Astrocyte of the cerebellum (primary cell): ENCODE results near the gene NAPG.
A peak's percentile ranks its signal among the peaks of the same experiment; 100 is the strongest.

Source experiments
- DNase-seq: peaks from one replicate; pipeline ENCODE4 v3.0.0-alpha.2; 2011; ENCODE audit warnings: low read depth
- H3K4me3 ChIP-seq: 2 replicates; pipeline ENCODE4 v1.5.1; 2011; ENCODE audit warnings: mild to moderate bottlenecking, low read depth, low read length, moderate library complexity
- CTCF ChIP-seq: IDR thresholded peaks from 2 replicates; pipeline ENCODE4 v1.5.1; 2012; ENCODE audit warnings: low read length, low read depth, moderate library complexity, mild to moderate bottlenecking; ENCODE audit errors: missing control alignments
- in situ Hi-C: cut with HindIII; loops from 2 replicates; pipeline ENCODE4 v1.10.0; 2017; ENCODE audit warnings: low sequenced_read_pairs

The NAPG gene

GRCh38 chr18:10557085-10557677, 31.4 kb downstream of the NAPG start:
- no peak for DNase-seq
- H3K4me3 ChIP-seq, result no peak overlapping the region
- no peak for TF ChIP-seq CTCF
- in situ Hi-C loops, result no loop called here

- TF ChIP-seq CTCF, result no peak
- no peak for DNase-seq
- in situ Hi-C loops, result no loop called here
- no peak overlapping the region for H3K4me3 ChIP-seq
Measured at GRCh38 chr18:10558243-10558966, 32.6 kb downstream of the NAPG start.

- DNase-seq, result no peak
- in situ Hi-C loops, result no loop called here
- no peak overlapping the region for H3K4me3 ChIP-seq
- TF ChIP-seq CTCF, result no peak
Measured at GRCh38 chr18:10558967-10559298, 33.1 kb downstream of the NAPG start.

- peak overlapping the region; percentile 7 for H3K4me3 ChIP-seq
- no peak for DNase-seq
- in situ Hi-C loops, result no loop called here
Measured at GRCh38 chr18:10559553-10560451, 34.0 kb downstream of the NAPG start.

GRCh38 chr18:10560452-10561045, 34.7 kb downstream of the NAPG start:
- peak overlapping the region; percentile 7 for H3K4me3 ChIP-seq
- peak; percentile 75 for TF ChIP-seq CTCF
- DNase-seq, result peak; percentile 66
- in situ Hi-C loops, result no loop called here

More at GRCh38 chr18:10559553-10560451, 34.0 kb downstream of the NAPG start:
- TF ChIP-seq CTCF, result no peak

GRCh38 chr18:10562773-10563160, 36.9 kb downstream of the NAPG start:
- DNase-seq, result no peak
- H3K4me3 ChIP-seq, result no peak overlapping the region
- TF ChIP-seq CTCF, result no peak
- in situ Hi-C loops, result no loop called here
